HG02588 (cell line): ENCODE results near the gene HSFX1.

Experiments used
- ATAC-seq: cut with Tn5 transposase; IDR thresholded peaks from one replicate; pipeline ENCODE4 v1.9.1; 2021; ENCODE audit warnings: mild to moderate bottlenecking, moderate library complexity; ENCODE audit not compliant: unreplicated experiment

HSFX1 gene

GRCh38 chrX:149804102-149804501 is 30.2 kb downstream of the HSFX1 start:
- ATAC-seq = no peak

GRCh38 chrX:149807747-149808458 is 34.0 kb downstream of the HSFX1 start:
- ATAC-seq = no peak

- no peak for ATAC-seq
Observed at GRCh38 chrX:149818652-149819051, 44.8 kb downstream of the HSFX1 start.

- ATAC-seq = no peak
Observed at GRCh38 chrX:149819371-149819770, 45.5 kb downstream of the HSFX1 start.

GRCh38 chrX:149825424-149825823 is 51.6 kb downstream of the HSFX1 start:
- ATAC-seq = no peak
